ENCODE data around the gene IGBP1.

The IGBP1 gene

DNA sequence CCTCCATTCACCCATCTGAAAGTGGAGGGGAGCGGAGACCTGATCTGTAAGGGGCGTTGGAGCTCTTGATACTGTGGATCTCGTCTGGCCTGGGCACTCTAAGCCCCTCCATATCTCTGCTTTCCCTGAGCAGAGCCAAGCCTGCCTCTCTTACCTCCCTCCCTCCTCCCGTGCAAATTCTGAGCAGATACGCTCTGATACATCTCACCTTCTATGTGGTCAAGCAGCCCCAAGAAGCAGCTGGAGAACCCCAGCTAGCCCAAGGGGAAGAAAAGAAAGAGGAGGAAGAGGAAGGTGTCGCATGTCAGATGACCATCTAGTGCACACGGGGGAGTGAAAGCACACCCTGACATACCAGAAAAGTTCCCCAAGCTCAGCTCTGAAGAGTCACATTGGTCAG, 42.1 kb downstream of the IGBP1 start:
- Histone ChIP-seq H3K4me1 (ENCODE audit: insufficient read depth, poor library complexity, severe bottlenecking) (no peaks in the 10 kb centered on the region), H3K36me3 (ENCODE audit: low read depth) (no peaks in the 10 kb centered on the region), H3K9me3 (ENCODE audit: severe bottlenecking) (no peaks in the 10 kb centered on the region), H3K4me3 (ENCODE audit: severe bottlenecking) (no peak overlapping the region), H3K27me3 (ENCODE audit: insufficient read depth, poor library complexity, severe bottlenecking) (no peaks in the 10 kb centered on the region), H3K27ac (ENCODE audit: poor library complexity, severe bottlenecking) (no peak overlapping the region)
- no peak for TF ChIP-seq CTCF (IDR thresholded peaks at IDR 0.05; ENCODE audit: poor library complexity, severe bottlenecking)
- DNase-seq (ENCODE audit: low spot score) = no peak
- no peak for ATAC-seq (ENCODE audit: low read depth)

DNA sequence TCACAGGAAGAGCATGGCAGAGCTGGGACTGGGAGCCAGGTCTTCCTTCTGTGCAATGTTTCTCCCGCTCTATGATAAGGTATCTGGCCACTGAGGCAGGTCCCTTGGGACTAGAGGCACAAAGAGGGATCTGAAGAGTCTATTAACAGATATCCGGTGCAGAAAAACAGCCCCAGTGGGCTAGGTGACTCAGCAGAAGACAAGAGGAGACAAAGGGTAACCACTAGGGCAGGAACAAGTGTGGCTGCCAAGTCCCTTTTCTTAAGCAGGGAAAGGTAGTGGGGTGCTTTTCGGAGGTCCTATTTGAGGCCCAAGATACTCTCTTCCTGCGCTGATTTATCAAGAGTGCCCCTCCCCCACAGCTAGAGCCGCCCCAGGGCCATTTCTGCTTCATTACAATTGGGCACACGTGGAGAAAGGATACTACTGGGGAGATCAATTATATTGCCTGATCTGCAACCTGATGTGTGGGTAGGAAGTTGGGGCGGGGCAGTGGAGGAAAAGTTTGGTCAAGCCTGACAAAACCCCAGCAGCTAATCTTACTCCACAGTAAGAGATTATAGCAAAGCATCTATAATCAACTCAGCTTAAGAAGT, 43.8 kb downstream of the IGBP1 start, which contains the start of gene DGAT2L6:
Gene DGAT2L6 (plus strand): TSS at position 546 of the 596 bp plus-strand sequence. CDS start 100 bp downstream, outside the sequence.
- Histone ChIP-seq H3K36me3 (ENCODE audit: low read depth) (no peaks in the 10 kb centered on the region), H3K9me3 (ENCODE audit: severe bottlenecking) (no peaks in the 10 kb centered on the region), H3K27ac (ENCODE audit: poor library complexity, severe bottlenecking) (no peak within 1 kb of the TSS), H3K27me3 (ENCODE audit: insufficient read depth, poor library complexity, severe bottlenecking) (no peaks in the 10 kb centered on the region), H3K4me3 (ENCODE audit: severe bottlenecking) (no peak within 1 kb of the TSS), H3K4me1 (ENCODE audit: insufficient read depth, poor library complexity, severe bottlenecking) (no peaks in the 10 kb centered on the region)
- ATAC-seq (ENCODE audit: low read depth) = no peak
- no peak for DNase-seq (ENCODE audit: low spot score)
- no peak for TF ChIP-seq CTCF (IDR thresholded peaks at IDR 0.05; ENCODE audit: poor library complexity, severe bottlenecking)

GRCh38 chrX:70183091-70183490, 49.8 kb downstream of the IGBP1 start:
- Histone ChIP-seq H3K27me3 (ENCODE audit: insufficient read depth, poor library complexity, severe bottlenecking) (no peaks in the 10 kb centered on the region), H3K4me3 (ENCODE audit: severe bottlenecking) (no peak overlapping the region), H3K4me1 (ENCODE audit: insufficient read depth, poor library complexity, severe bottlenecking) (no peaks in the 10 kb centered on the region), H3K27ac (ENCODE audit: poor library complexity, severe bottlenecking) (no peak overlapping the region), H3K9me3 (ENCODE audit: severe bottlenecking) (no peaks in the 10 kb centered on the region), H3K36me3 (ENCODE audit: low read depth) (no peaks in the 10 kb centered on the region)
- ATAC-seq (ENCODE audit: low read depth) (peak; percentile 64), DNase-seq (ENCODE audit: low spot score) (no peak)
- no peak for TF ChIP-seq CTCF (IDR thresholded peaks at IDR 0.05; ENCODE audit: poor library complexity, severe bottlenecking)

- Histone ChIP-seq H3K9me3 (ENCODE audit: severe bottlenecking) (no peaks in the 10 kb centered on the region), H3K4me1 (ENCODE audit: insufficient read depth, poor library complexity, severe bottlenecking) (no peaks in the 10 kb centered on the region), H3K4me3 (ENCODE audit: severe bottlenecking) (no peak overlapping the region), H3K27ac (ENCODE audit: poor library complexity, severe bottlenecking) (no peak overlapping the region), H3K27me3 (ENCODE audit: insufficient read depth, poor library complexity, severe bottlenecking) (no peaks in the 10 kb centered on the region), H3K36me3 (ENCODE audit: low read depth) (no peaks in the 10 kb centered on the region)
- no peak for TF ChIP-seq CTCF (IDR thresholded peaks at IDR 0.05; ENCODE audit: poor library complexity, severe bottlenecking)
- ATAC-seq (ENCODE audit: low read depth) (no peak), DNase-seq (ENCODE audit: low spot score) (no peak)
Observed at GRCh38 chrX:70190225-70190624, 57.0 kb downstream of the IGBP1 start.

DNA sequence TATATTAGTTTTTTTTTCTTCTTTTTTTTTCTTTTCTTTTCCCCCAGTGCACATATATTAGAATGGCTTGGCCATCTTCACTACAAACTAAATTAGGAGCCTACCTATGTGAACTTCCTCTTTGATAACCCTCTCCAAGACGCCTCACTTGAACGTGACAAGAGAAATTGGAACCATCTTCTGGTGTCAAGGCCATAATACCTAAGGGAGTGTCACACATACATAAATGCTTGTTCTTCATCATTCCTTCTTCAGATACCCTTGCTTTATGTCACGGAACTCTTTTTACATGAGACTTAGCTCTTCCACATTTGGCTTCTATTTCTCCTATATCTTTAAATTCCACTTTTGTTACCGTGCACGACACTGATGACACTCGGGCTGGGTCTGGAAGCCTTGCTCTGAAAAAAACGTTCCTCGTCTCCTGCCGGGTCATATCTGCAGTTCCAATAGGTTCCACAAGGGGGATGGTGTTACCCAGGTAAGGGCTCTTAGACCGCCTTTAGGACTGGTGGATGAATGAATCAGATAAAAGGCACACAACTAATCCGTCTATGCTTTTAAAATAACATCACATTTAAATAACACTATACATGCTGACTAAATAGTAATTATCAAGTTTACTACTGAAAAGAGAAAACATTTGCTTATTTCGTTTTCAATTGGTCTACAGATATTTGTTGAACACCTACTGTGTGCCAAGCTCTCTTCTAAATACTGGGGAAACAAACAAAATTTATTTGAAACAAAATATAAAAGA, 63.9 kb downstream of the IGBP1 start:
- DNase-seq (ENCODE audit: low spot score) (no peak), ATAC-seq (ENCODE audit: low read depth) (peak; percentile 74)
- Histone ChIP-seq H3K27me3 (ENCODE audit: insufficient read depth, poor library complexity, severe bottlenecking) (no peaks in the 10 kb centered on the region), H3K9me3 (ENCODE audit: severe bottlenecking) (no peaks in the 10 kb centered on the region), H3K4me1 (ENCODE audit: insufficient read depth, poor library complexity, severe bottlenecking) (no peaks in the 10 kb centered on the region), H3K27ac (ENCODE audit: poor library complexity, severe bottlenecking) (no peak overlapping the region), H3K36me3 (ENCODE audit: low read depth) (no peaks in the 10 kb centered on the region), H3K4me3 (ENCODE audit: severe bottlenecking) (no peak overlapping the region)
- peak; percentile 68 for TF ChIP-seq CTCF (IDR thresholded peaks at IDR 0.05; ENCODE audit: poor library complexity, severe bottlenecking)
